ENCODE results near the gene NET1. TPM values are rescaled to one million over a fixed set of nuclear protein-coding genes. Genes with fewer than 3 reads are reported as not detected.

Gene NET1
- total RNA-seq, 5 donors from 2014 or later (not counting 1 experiment from before 2014, with no cell fraction given), result 10.5 to 41.1 (median 25.1) TPM

DNA sequence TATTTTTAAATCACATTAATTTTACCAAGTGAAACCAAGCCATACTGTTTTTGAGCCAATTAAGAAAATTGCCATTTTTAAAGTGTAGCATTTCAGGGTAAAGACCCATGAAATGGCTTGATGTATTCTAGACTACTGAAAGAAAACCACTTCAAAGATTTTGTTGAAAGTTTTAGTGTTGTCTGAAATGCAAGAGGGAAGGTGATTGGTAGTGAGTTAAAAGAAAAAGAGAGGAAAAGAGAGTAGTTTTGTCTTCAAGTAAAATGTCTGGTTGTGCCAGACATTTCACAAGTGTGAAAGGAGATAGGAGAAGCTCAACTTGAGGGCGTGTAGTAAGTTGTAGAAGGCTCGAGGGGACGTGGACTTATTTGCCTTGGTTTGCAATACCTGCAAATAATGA lies 45.4 kb downstream of the NET1 start:
- CTCF ChIA-PET, result no interaction called here
- peaks cover 0 to 13% of the 10 kb centered on the region in 2 experiments for H3K4me1 ChIP-seq (ENCODE audit: control insufficient read depth in 1 of 2, extremely low read depth in 1 of 2, insufficient read depth in 2 of 2, low read length in 2 of 2)
- H3K4me1 Mint-ChIP-seq, result peaks cover 9 to 11% (median 9%) of the 10 kb centered on the region in 3 donors
- 45% methylated on average over 3 of the region's 3 CpGs for WGBS (ENCODE audit: insufficient coverage)
- POLR2A ChIA-PET, result interaction anchor here in 1 of 2 donors (0.5 kb wide), 1 partner anchor 43 kb away, joined by 5 read pairs; no protein-coding TSS in a partner anchor
- H3K27me3 ChIP-seq (replicated peaks in 1 of 2; ENCODE audit: control insufficient read depth in 2 of 2, extremely low read depth in 1 of 2, insufficient read depth in 2 of 2, low read length in 1 of 2), result no peaks in the 10 kb centered on the region
- DNase-seq (peak in 1 of 35 experiments; percentile 46), ATAC-seq (replicated peaks in 1 of 4) (peak; percentile 65 to 94 (median 68))
- peak overlapping the region; percentile 24 to 70 for H3K27ac Mint-ChIP-seq
- peak overlapping the region in 1 of 3 donors; percentile 20 for H3K4me3 Mint-ChIP-seq
- H3K27ac ChIP-seq (ENCODE audit: low read length), result no peak overlapping the region
- H3K36me3 Mint-ChIP-seq, result peaks cover 19% of the 10 kb centered on the region
- no peaks in the 10 kb centered on the region for H3K9me3 ChIP-seq
- no peak overlapping the region for H3K4me3 ChIP-seq (ENCODE audit: control insufficient read depth in 1 of 2, extremely low read depth in 1 of 2, low read length in 1 of 2)
- H3K9me3 Mint-ChIP-seq, result no peaks in the 10 kb centered on the region
- no peaks in the 10 kb centered on the region for H3K27me3 Mint-ChIP-seq
- peaks cover 16 to 19% of the 10 kb centered on the region in 2 donors for H3K36me3 ChIP-seq (ENCODE audit: control insufficient read depth in 2 of 2, extremely low read depth in 1 of 2, insufficient read depth in 1 of 2, low read length in 1 of 2)

DNA sequence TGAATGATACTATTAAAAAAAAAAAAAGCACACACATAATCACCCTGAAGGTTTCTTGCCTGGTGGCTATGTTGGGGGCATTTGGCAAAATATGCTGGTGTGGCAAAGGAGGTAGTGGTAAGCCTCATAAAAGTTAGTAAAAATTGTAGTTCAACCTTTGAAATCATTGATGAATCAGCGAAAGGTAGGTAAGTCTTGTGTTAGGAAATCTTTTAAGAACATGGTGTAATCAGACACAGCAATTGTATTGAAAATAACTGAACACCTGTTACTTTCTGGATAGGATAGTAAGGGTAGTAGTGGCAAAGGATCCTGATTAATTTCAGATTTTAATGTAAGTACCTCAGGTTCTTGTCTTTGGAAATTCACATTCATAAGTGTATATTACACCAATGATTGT lies 46.1 kb downstream of the NET1 start:
- peak overlapping the region in 1 of 2 donors; percentile 14 for H3K27ac Mint-ChIP-seq
- CTCF ChIA-PET, result no interaction called here
- no peaks in the 10 kb centered on the region for H3K9me3 Mint-ChIP-seq

GRCh38 chr10:5458949-5459747 lies 46.8 kb downstream of the NET1 start:
- H3K36me3 Mint-ChIP-seq, result peaks cover 15% of the 10 kb centered on the region
- Histone ChIP-seq H3K4me3 (ENCODE audit: control insufficient read depth in 1 of 2, extremely low read depth in 1 of 2, low read length in 1 of 2) (no peak overlapping the region), H3K9me3 (no peaks in the 10 kb centered on the region), H3K36me3 (ENCODE audit: control insufficient read depth in 2 of 2, extremely low read depth in 1 of 2, insufficient read depth in 1 of 2, low read length in 1 of 2) (peaks cover 15 to 16% of the 10 kb centered on the region in 2 donors), H3K4me1 (ENCODE audit: control insufficient read depth in 1 of 2, extremely low read depth in 1 of 2, insufficient read depth in 2 of 2, low read length in 2 of 2) (peaks cover 0 to 13% of the 10 kb centered on the region in 2 experiments), H3K27me3 (replicated peaks in 1 of 2; ENCODE audit: control insufficient read depth in 2 of 2, extremely low read depth in 1 of 2, insufficient read depth in 2 of 2, low read length in 1 of 2) (no peaks in the 10 kb centered on the region), H3K27ac (ENCODE audit: low read length) (no peak overlapping the region)
- peaks cover 9 to 11% (median 9%) of the 10 kb centered on the region in 3 donors for H3K4me1 Mint-ChIP-seq
- DNase-seq (no peak), ATAC-seq (replicated peaks in 1 of 4) (no peak)
- ChIA-PET CTCF (interaction anchor here in 1 of 2 donors (0.6 kb wide), 1 partner anchor 329 kb away, joined by 3 read pairs; no protein-coding TSS in a partner anchor), POLR2A (no interaction called here)
- H3K27me3 Mint-ChIP-seq, result peaks cover 0 to 4% of the 10 kb centered on the region in 2 donors
- H3K9me3 Mint-ChIP-seq, result no peaks in the 10 kb centered on the region
- H3K27ac Mint-ChIP-seq, result no peak overlapping the region
- 100% methylated on average over 2 of the region's 8 CpGs for WGBS (ENCODE audit: insufficient coverage)
- H3K4me3 Mint-ChIP-seq, result no peak overlapping the region

More for the DNA sequence above, 46.1 kb downstream of the NET1 start:
- Histone ChIP-seq H3K27ac (ENCODE audit: low read length) (no peak overlapping the region), H3K9me3 (no peaks in the 10 kb centered on the region), H3K4me3 (ENCODE audit: control insufficient read depth in 1 of 2, extremely low read depth in 1 of 2, low read length in 1 of 2) (no peak overlapping the region), H3K36me3 (ENCODE audit: control insufficient read depth in 2 of 2, extremely low read depth in 1 of 2, insufficient read depth in 1 of 2, low read length in 1 of 2) (peaks cover 16 to 19% of the 10 kb centered on the region in 2 donors), H3K4me1 (ENCODE audit: control insufficient read depth in 1 of 2, extremely low read depth in 1 of 2, insufficient read depth in 2 of 2, low read length in 2 of 2) (peaks cover 0 to 13% of the 10 kb centered on the region in 2 experiments), H3K27me3 (replicated peaks in 1 of 2; ENCODE audit: control insufficient read depth in 2 of 2, extremely low read depth in 1 of 2, insufficient read depth in 2 of 2, low read length in 1 of 2) (no peaks in the 10 kb centered on the region)
- Mint-ChIP-seq H3K4me3 (no peak overlapping the region), H3K36me3 (peaks cover 15% of the 10 kb centered on the region), H3K27me3 (peaks cover 0 to under 1% of the 10 kb centered on the region in 2 donors), H3K4me1 (peaks cover 9 to 11% (median 9%) of the 10 kb centered on the region in 3 donors)
- POLR2A ChIA-PET, result no interaction called here
- WGBS (ENCODE audit: insufficient coverage), result 100% methylated on average over 1 of the region's 1 CpG
- ATAC-seq (replicated peaks in 1 of 4) (no peak), DNase-seq (no peak)

DNA sequence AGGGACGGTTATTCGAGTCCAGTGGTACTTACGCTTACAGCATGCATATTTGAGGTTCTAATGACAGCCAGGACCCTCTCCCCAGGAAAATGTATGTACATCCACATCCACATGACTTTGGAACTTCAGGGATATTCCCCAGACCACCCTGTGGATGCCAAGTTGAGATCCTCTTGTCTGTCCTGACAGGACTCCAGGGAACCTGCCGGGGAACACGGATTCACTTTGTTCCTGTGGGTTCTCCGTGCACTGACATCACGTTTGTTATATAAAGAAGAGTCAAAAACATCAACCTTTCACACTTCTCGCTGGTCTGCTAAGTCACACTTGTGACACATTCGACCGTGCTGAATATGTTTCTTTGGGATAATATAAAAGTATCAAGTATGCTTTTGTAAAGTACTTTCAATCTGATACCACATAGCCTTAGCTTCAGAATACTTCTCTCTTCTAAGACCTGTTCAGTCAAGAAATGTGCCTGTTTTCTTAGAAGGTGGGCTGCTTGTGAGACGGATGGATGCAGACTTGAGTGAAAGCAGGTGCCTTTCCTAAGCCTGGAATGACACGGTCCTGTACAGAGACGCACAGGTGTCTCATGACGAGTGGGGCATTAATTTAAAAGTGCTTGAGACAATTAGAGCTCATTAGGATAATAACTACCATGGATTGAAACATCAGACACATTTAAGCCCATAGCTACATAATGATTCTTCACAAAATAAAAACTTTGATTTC lies 48.3 kb downstream of the NET1 start:
- no peak for DNase-seq
- 100% methylated on average over 3 of the region's 14 CpGs for WGBS (ENCODE audit: insufficient coverage)
- no peaks in the 10 kb centered on the region for H3K9me3 ChIP-seq

DNA sequence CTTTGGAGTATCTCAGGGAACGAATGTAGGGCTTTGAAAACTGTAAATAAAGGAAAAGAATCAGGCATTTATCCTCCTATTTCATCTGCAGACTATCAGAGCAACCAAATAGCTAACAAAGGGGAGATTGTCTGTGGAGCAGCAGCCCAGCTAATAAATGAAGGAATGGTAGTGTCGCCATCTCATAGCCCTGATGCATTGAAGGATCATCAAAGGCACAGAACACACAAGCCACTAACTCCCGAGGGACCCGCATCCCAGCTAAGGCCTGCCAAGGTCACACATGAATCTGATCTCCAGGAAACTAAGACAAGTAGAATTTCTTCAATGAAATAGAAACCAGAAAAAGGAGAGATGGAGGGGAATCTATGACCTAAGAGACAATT lies 48.8 kb downstream of the NET1 start:
- no CpG with 5 or more reads among the region's 4 CpGs for WGBS (ENCODE audit: insufficient coverage)
- Histone ChIP-seq H3K4me1 (ENCODE audit: control insufficient read depth in 1 of 2, extremely low read depth in 1 of 2, insufficient read depth in 2 of 2, low read length in 2 of 2) (peaks cover 0 to 13% of the 10 kb centered on the region in 2 experiments), H3K4me3 (ENCODE audit: control insufficient read depth in 1 of 2, extremely low read depth in 1 of 2, low read length in 1 of 2) (no peak overlapping the region), H3K36me3 (ENCODE audit: control insufficient read depth in 2 of 2, extremely low read depth in 1 of 2, insufficient read depth in 1 of 2, low read length in 1 of 2) (peaks cover 5 to 8% of the 10 kb centered on the region in 2 donors), H3K9me3 (no peaks in the 10 kb centered on the region), H3K27ac (ENCODE audit: low read length) (no peak overlapping the region), H3K27me3 (replicated peaks in 1 of 2; ENCODE audit: control insufficient read depth in 2 of 2, extremely low read depth in 1 of 2, insufficient read depth in 2 of 2, low read length in 1 of 2) (no peaks in the 10 kb centered on the region)
- Mint-ChIP-seq H3K4me1 (peaks cover 9 to 16% (median 9%) of the 10 kb centered on the region in 3 donors), H3K9me3 (no peaks in the 10 kb centered on the region), H3K36me3 (peaks cover 9% of the 10 kb centered on the region), H3K27ac (no peak overlapping the region), H3K4me3 (no peak overlapping the region), H3K27me3 (peaks cover 0 to 4% of the 10 kb centered on the region in 2 donors)
- ATAC-seq (replicated peaks in 1 of 4), result no peak
- ChIA-PET CTCF (interaction anchor here (1.0 to 1.1 kb wide), 2 partner anchors 14 to 18 kb away, joined by 3 read pairs; no protein-coding TSS in a partner anchor), POLR2A (no interaction called here)
- no peak for DNase-seq

More for the DNA sequence above, 48.3 kb downstream of the NET1 start:
- H3K36me3 Mint-ChIP-seq, result peaks cover 9% of the 10 kb centered on the region
- ATAC-seq (replicated peaks in 1 of 4), result no peak
- peaks cover 0 to 13% of the 10 kb centered on the region in 2 experiments for H3K4me1 ChIP-seq (ENCODE audit: control insufficient read depth in 1 of 2, extremely low read depth in 1 of 2, insufficient read depth in 2 of 2, low read length in 2 of 2)
- no peak overlapping the region for H3K27ac Mint-ChIP-seq
- peaks cover 0 to 4% of the 10 kb centered on the region in 2 donors for H3K27me3 Mint-ChIP-seq
- H3K4me1 Mint-ChIP-seq, result peaks cover 9 to 14% (median 9%) of the 10 kb centered on the region in 3 donors
- H3K27ac ChIP-seq (ENCODE audit: low read length), result no peak overlapping the region
- H3K9me3 Mint-ChIP-seq, result no peaks in the 10 kb centered on the region
- no peaks in the 10 kb centered on the region for H3K27me3 ChIP-seq (replicated peaks in 1 of 2; ENCODE audit: control insufficient read depth in 2 of 2, extremely low read depth in 1 of 2, insufficient read depth in 2 of 2, low read length in 1 of 2)
- ChIA-PET POLR2A (no interaction called here), CTCF (interaction anchor here (1.0 to 1.1 kb wide), 2 partner anchors 13 to 17 kb away, joined by 3 read pairs; no protein-coding TSS in a partner anchor)
- H3K4me3 ChIP-seq (ENCODE audit: control insufficient read depth in 1 of 2, extremely low read depth in 1 of 2, low read length in 1 of 2), result no peak overlapping the region
- no peak overlapping the region for H3K4me3 Mint-ChIP-seq
- H3K36me3 ChIP-seq (ENCODE audit: control insufficient read depth in 2 of 2, extremely low read depth in 1 of 2, insufficient read depth in 1 of 2, low read length in 1 of 2), result peaks cover 8 to 9% of the 10 kb centered on the region in 2 donors
